A549 (cell line): ENCODE data around the gene PCBP3. TPM values are rescaled to one million over a fixed set of nuclear protein-coding genes. Genes with fewer than 3 reads are reported as not detected.

Source experiments
- ATAC-seq, 2 experiments: fragments of 200-7000 bp in 1 of 2; fragments of >200 bp in 1 of 2; cut with Nextera tagmentation in 1 of 2; cut with Tn5 transposase in 1 of 2; 3 replicates each; pipeline versions ENCODE4 v1.8.0 to v1.9.1; 2018 to 2020; ENCODE audit warnings: mild to moderate bottlenecking in 1 of 2, moderate library complexity in 1 of 2
- CTCF ChIA-PET: fragments of 300-600 bp; sonication (Branson Sonifier 250); formaldehyde crosslinking; extraction: SDS; loops from one replicate; lab custom pipeline; 2021; ENCODE audit warnings: antibody characterized with exemption, inconsistent platforms; lab: Yijun Ruan, JAX
- POLR2A ChIA-PET: fragments of 350-600 bp; formaldehyde crosslinking; extraction: SDS; loops from one replicate; lab custom pipeline; 2021; ENCODE audit warnings: antibody characterized with exemption, inconsistent platforms; lab: Yijun Ruan, JAX
- DNase-seq, 2 experiments: peaks; one replicate each; pipeline versions ENCODE4 v3.0.0 to v3.0.0-alpha.2; 2011 to 2016; ENCODE audit warnings: low read depth in 1 of 2, low spot score in 1 of 2
- FAIRE-seq: peaks from 2 replicates; lab custom pipeline; 2011; peaks lifted over from hg19 to GRCh38; lab: Jason Lieb, UNC
- H3K27ac ChIP-seq, 2 experiments: fragments of >200 bp; sonication (Bioruptor Twin); formaldehyde crosslinking; 3 replicates each; pipeline ENCODE4 v1.5.1; 2016 to 2017
- H3K4me1 ChIP-seq: fragments of >200 bp; sonication (Bioruptor Twin); formaldehyde crosslinking; 3 replicates; pipeline ENCODE4 v1.6.1; 2016
- H3K4me2 ChIP-seq: fragments of >200 bp; sonication (Bioruptor Twin); formaldehyde crosslinking; 3 replicates; pipeline ENCODE4 v1.6.1; 2016
- H3K4me3 ChIP-seq: fragments of >200 bp; sonication (Bioruptor Twin); formaldehyde crosslinking; 3 replicates; pipeline ENCODE4 v1.5.1; 2016
- H3K9me3 ChIP-seq: fragments of >200 bp; sonication (Bioruptor Twin); formaldehyde crosslinking; 3 replicates; pipeline ENCODE4 v1.6.1; 2016
- BCL3 ChIP-seq: fragments of >200 bp; sonication (Bioruptor Twin); formaldehyde crosslinking; IDR thresholded peaks from 3 replicates; pipeline ENCODE4 v1.6.1; 2016
- CBX2 ChIP-seq: fragments of 200-600 bp; sonication (generic); IDR thresholded peaks from 2 replicates; pipeline ENCODE4 v1.6.1; 2016; ENCODE audit warnings: low read depth, mild to moderate bottlenecking, borderline replicate concordance
- CHD2 ChIP-seq: fragments of 150-350 bp; IDR thresholded peaks from 2 replicates; pipeline ENCODE4 v1.6.1; 2014; ENCODE audit warnings: low read length; ENCODE audit not compliant: partially characterized antibody
- E2F6 ChIP-seq: IDR thresholded peaks from 2 replicates; pipeline ENCODE4 v1.6.1; 2012; ENCODE audit warnings: low read depth, borderline replicate concordance
- EHF ChIP-seq: fragments of 250-450 bp; sonication (Bioruptor Pico); IDR thresholded peaks from 2 replicates; pipeline ENCODE4 v1.5.0; 2020; ENCODE audit warnings: mild to moderate bottlenecking
- ELK1 ChIP-seq: fragments of 150-350 bp; IDR thresholded peaks from 2 replicates; pipeline ENCODE4 v1.6.1; 2014; ENCODE audit warnings: low read depth, mild to moderate bottlenecking, low read length
- GATA3 ChIP-seq: IDR thresholded peaks from 2 replicates; pipeline ENCODE4 v1.6.1; 2012; ENCODE audit warnings: borderline replicate concordance
- JUN ChIP-seq, 2 experiments: fragments of >200 bp; sonication (Bioruptor Twin); formaldehyde crosslinking; IDR thresholded peaks; 2 replicates in 1 of 2; 3 replicates in 1 of 2; pipeline ENCODE4 v1.6.1; 2016 to 2017
- MAFK ChIP-seq: fragments of 450-650 bp; IDR thresholded peaks from 2 replicates; pipeline ENCODE4 v1.6.1; 2014; ENCODE audit not compliant: partially characterized antibody
- NPAS2 ChIP-seq: fragments of 250-450 bp; sonication (Bioruptor Pico); IDR thresholded peaks from 2 replicates; pipeline ENCODE4 v1.8.0; 2022; ENCODE audit warnings: mild to moderate bottlenecking, moderate library complexity, borderline replicate concordance
- POLR2AphosphoS2 ChIP-seq: conservative IDR thresholded peaks from 2 replicates; pipeline ENCODE4 v1.6.1; 2012; ENCODE audit warnings: low read length, improper control_type of control experiment, inconsistent platforms
- RAD21 ChIP-seq, 2 experiments: fragments of >200 bp in 1 of 2; sonication (Bioruptor Twin) in 1 of 2; formaldehyde crosslinking in 1 of 2; IDR thresholded peaks in 1 of 2; conservative IDR thresholded peaks in 1 of 2; 2 replicates in 1 of 2; 3 replicates in 1 of 2; pipeline ENCODE4 v1.6.1; 2012 to 2018; ENCODE audit warnings: inconsistent platforms in 1 of 2
- RFX5 ChIP-seq: fragments of 450-650 bp; IDR thresholded peaks from 2 replicates; pipeline ENCODE4 v1.7.1; 2014; ENCODE audit warnings: antibody characterized with exemption, mild to moderate bottlenecking, moderate library complexity
- SMC3 ChIP-seq: fragments of >200 bp; sonication (Bioruptor Twin); formaldehyde crosslinking; IDR thresholded peaks from 3 replicates; pipeline ENCODE4 v1.6.1; 2018; ENCODE audit warnings: inconsistent platforms
- WGBS: methylation state at CpG from one replicate; pipeline ENCODE4 v1.1.6; 2017; ENCODE audit errors: missing lambda C conversion rate; 5-methylcytosine and 5-hydroxymethylcytosine counted together
- polyA plus RNA-seq, 4 experiments: library from polyadenylated mRNA; depleted of rRNA in 3 of 4; stranded (reverse); fragments of >200 nt; fragmentation: RNase III in 1 of 4; extraction: RNeasy Plus Mini Kit Qiagen cat#74134 plus additional on column Dnase treatment in 1 of 4; gene quantifications; 2 replicates in 3 of 4; 3 replicates in 1 of 4; pipeline ENCODE4 v1.2.3, GENCODE V29; 2011 to 2017
- TF ChIP-seq, protein P1 (sequence below): fragments of 250-450 bp; sonication (Bioruptor Pico); IDR thresholded peaks from 2 replicates; pipeline ENCODE4 v1.5.0; 2021; ENCODE audit warnings: mild to moderate bottlenecking, moderate library complexity, borderline replicate concordance
- TF ChIP-seq, protein P2 (sequence below): fragments of >200 bp; sonication (Bioruptor Twin); formaldehyde crosslinking; IDR thresholded peaks from 2 replicates; pipeline ENCODE4 v1.6.1; 2016

Gene PCBP3
- polyA plus RNA-seq, 2 of the 4 experiments (the other 2 are of a cell fraction): 0.30 to 0.34 TPM

GRCh38 chr21:45828580-45829570 lies 185.3 kb downstream of the PCBP3 start:
- ATAC-seq (no peak), DNase-seq (no peak), FAIRE-seq (no peak)
- no peak overlapping the region for H3K27ac ChIP-seq
- H3K4me3 ChIP-seq: no peak overlapping the region
- no peaks in the 10 kb centered on the region for H3K9me3 ChIP-seq
- no peaks in the 10 kb centered on the region for H3K4me1 ChIP-seq
- POLR2A ChIA-PET: no interaction called here
- CTCF ChIA-PET: interaction anchor here (0.9 to 3.5 kb wide), 3 partner anchors 8 to 689 kb away, joined by 3 to 10 read pairs (median 4); no protein-coding TSS in a partner anchor
- H3K4me2 ChIP-seq: no peak overlapping the region
- TF ChIP-seq ELK1 (no peak), BCL3 (no peak), GATA3 (no peak), CHD2 (no peak), E2F6 (no peak), SMC3 (no peak), JUN (IDR thresholded peaks at IDR 0.05) (no peak)
- WGBS: 61% methylated on average over 11 of the region's 26 CpGs

GRCh38 chr21:45829668-45830067 lies 186.1 kb downstream of the PCBP3 start:
- H3K9me3 ChIP-seq: no peaks in the 10 kb centered on the region
- no peak for DNase-seq
- ATAC-seq: no peak
- H3K27ac ChIP-seq: no peak overlapping the region
- no peak for TF ChIP-seq RFX5
- TF ChIP-seq ELK1: no peak
- no peak for TF ChIP-seq CBX2
- no peak for TF ChIP-seq MAFK
- no peak for TF ChIP-seq EHF
- no peak for TF ChIP-seq POLR2AphosphoS2
- TF ChIP-seq, protein P1, sequence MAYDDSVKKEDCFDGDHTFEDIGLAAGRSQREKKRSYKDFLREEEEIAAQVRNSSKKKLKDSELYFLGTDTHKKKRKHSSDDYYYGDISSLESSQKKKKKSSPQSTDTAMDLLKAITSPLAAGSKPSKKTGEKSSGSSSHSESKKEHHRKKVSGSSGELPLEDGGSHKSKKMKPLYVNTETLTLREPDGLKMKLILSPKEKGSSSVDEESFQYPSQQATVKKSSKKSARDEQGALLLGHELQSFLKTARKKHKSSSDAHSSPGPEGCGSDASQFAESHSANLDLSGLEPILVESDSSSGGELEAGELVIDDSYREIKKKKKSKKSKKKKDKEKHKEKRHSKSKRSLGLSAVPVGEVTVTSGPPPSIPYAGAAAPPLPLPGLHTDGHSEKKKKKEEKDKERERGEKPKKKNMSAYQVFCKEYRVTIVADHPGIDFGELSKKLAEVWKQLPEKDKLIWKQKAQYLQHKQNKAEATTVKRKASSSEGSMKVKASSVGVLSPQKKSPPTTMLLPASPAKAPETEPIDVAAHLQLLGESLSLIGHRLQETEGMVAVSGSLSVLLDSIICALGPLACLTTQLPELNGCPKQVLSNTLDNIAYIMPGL (CRISPR knock-in tag): no peak
- no peak for TF ChIP-seq RAD21 (conservative IDR thresholded peaks at IDR 0.05 in 1 of 2, IDR thresholded peaks at IDR 0.05 in 1 of 2)
- no peak for TF ChIP-seq NPAS2 (CRISPR knock-in tag)
- TF ChIP-seq JUN (IDR thresholded peaks at IDR 0.05): no peak
- TF ChIP-seq, protein P2, sequence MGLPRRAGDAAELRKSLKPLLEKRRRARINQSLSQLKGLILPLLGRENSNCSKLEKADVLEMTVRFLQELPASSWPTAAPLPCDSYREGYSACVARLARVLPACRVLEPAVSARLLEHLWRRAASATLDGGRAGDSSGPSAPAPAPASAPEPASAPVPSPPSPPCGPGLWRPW: no peak
- FAIRE-seq: no peak
- no peak overlapping the region for H3K4me3 ChIP-seq
- POLR2A ChIA-PET: no interaction called here
- WGBS: 83% methylated on average over 6 of the region's 7 CpGs
- H3K4me1 ChIP-seq: no peaks in the 10 kb centered on the region
- no peak overlapping the region for H3K4me2 ChIP-seq
- CTCF ChIA-PET: interaction anchor here (0.9 to 3.5 kb wide), 3 partner anchors 8 to 690 kb away, joined by 3 to 10 read pairs (median 4); no protein-coding TSS in a partner anchor
